Inflammatory macrophage (primary cell): ENCODE results near the gene GNL3.

Source experiments
- DNase-seq, 2 donors: peaks; one replicate each; pipeline ENCODE4 v3.0.0-alpha.2; 2020 to 2022

Gene GNL3

DNA sequence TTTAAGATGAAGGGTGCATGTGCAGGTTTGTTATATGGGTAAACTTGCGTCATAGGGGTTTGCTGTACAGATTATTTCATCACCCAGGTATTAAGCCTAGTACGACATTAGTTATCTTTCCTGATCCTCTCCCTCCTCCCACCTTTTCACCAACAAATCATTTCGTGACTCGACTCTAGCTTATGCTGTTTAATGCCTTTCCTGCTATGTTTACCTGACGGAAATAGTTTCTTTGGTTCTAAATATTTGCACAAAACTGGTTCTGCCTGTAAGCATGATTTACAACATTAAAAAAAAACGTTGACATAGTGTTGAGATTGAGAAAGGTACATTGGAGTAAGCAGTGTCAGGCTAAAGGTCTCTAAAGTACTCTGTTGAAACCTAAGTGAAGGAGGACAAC is 2.4 kb downstream of the GNL3 start:
- DNase-seq = no peak

DNA sequence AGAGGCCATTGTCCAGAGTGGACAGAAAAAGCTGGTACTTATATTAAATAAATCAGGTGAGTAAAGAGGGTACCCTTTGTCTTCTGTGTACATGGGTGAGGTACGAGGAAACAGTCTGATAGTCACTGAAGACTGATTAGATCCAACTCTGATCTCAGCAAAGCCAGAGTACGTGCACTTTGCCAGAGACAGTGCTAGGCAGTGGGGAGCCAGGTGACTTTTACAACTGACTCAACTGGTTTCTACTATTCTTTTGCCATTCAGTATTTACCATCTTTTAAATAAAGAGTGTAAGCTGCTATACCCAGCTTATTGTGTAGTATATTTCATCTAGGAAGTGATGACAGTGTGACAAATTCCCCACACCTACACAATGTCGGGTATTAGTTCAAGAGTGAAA is 3.3 kb downstream of the GNL3 start:
- DNase-seq = no peak

DNA sequence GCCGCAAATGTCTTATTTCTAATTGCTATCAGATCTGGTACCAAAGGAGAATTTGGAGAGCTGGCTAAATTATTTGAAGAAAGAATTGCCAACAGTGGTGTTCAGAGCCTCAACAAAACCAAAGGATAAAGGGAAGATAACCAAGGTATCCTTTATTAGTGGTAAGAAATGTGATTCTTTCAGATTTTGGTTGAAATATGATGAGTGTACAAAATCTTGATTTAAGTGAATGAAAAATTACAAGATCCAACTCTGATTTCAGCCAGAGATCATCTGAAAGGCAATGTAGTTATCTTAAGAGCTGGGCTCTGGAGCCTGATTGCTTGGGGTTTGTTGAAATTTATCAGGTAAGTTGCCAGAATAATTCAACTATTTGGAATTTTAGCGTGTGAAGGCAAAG is 4.7 kb downstream of the GNL3 start:
- no peak for DNase-seq

DNA sequence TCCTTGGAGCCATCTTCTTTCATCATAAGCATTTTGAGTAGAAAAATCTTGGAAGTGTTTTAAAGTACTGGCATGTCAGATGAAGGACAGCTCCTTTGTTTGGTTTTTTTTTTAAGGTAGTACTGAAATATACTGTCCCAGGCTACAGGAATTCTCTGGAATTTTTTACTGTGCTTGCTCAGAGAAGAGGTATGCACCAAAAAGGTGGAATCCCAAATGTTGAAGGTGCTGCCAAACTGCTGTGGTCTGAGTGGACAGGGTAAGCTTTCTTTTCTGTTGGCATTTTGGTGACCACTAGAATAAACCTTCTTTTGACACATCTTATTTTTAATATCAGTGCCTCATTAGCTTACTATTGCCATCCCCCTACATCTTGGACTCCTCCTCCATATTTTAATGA is 7.2 kb downstream of the GNL3 start:
- DNase-seq = no peak

DNA sequence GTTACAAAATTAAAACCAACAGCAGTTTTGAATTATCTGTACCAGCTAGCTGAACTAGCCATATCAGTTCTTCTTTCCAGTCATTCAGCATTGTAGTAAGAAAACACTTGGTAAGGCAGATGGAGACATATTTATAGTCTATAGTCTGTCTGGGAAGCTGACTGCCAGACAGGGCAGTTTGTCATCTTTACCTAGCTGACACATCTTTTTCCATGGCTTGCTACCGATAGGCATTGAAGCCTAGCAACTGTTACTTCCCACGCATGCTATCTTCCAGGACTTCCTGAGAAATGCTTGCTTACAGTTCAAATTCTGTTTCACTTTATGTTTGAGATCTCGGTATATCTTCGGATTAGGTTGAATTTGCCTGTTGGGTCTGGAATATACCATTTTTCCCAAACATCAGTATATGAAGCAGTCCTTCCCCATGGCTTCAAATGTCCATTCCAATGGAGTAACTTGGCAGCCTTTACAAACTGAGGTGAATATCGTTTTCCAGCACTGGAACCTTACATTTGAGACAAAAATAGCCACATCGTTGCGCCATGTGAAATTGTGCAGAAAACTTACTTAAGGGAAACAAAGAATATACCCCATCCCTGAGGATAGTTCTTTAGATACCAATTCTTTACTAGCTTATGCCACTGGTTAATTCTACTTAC is 8.8 kb downstream of the GNL3 start:
- DNase-seq = no peak

DNA sequence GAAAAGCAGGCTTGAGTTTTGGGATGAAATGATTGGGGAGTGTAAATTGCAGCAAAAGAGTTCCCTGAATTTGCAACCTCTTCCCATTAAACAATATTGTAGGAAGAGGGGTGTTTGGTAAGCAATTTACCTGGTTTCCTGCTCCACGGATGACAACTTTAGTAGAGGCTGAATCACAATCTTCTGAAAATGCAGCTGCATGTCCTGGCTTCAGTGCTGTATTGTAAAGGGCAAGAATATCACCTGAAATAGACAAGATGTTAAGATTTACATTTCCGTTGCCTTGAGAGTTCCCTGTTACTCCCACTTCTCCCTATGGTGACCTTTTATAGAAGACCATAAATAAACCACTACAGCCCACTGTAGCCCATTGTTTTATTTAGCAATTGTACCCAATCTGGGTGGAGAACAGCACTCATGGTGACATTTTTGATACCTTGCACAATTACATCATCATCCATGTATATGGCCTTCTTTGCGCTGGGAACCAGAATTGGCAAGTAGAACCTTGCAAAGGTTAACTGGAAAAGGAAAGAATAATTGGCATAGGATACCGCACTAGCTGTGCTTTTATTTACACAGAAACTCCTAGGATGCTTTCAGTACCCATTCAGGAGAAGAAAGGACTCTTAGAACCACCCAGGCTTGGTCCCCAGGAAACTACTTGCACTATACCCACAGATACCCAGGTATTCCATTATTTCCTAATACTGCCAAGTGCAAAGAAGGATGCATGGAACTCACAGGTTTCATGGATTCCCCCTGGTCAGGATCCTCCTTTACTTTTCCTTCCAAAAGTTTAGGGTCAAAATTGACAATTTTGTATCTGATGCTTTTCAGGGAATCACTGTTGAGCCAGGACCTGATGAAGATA is 10.2 kb downstream of the GNL3 start:
- no peak for DNase-seq

DNA sequence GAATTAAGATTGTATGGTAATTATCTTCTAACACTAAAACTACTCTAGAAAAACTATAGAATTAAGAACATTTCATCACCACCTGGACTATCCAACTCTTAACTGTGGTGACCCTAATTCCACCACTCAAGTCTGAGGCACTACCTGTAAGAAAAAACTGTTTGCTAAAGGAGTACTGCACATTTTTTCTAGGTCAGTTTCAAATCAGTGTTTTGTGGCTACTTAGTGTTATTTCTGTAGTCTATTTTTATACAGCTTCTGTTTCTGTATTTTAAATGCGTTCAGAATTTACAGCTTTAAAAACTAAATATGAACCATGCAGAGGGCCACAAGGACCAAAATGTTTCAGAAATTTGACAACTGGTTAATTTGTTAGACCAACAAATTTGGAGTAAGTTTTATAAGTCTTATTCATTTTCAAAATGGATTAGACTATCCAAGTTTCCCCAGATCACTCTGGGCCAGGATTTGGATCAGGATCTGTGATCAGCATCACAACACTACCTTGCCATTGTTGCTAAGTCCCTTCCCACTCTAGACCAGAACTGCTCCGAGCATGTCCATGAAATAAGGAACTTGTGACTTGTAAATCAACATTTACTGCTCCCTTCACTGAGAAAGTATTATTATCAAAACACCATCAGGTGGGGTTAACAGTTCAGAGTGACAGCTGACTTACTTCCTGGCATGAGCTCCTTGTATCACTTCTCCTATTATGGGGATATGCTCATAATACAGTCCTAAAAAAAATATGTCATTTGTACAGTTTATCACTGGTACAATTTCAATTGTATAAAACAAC is 11.2 kb downstream of the GNL3 start:
- peak in 1 of 2 donors; percentile 20 for DNase-seq

DNA sequence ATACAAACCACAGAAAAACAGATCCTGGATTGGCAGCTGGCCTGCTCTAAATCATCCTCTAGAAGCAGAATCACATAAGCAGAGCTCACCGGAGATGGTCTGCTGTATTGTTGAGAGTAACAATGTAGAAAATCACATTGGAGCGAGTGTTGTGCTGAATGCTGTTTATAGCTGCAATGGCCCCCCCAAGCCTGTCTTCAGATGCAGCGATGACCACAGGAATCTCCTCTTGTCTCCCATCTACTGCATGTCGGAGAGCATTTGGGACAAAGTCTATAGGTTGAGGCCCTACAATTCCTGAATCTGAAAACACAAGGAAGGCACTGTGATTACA is 11.8 kb downstream of the GNL3 start:
- no peak for DNase-seq

DNA sequence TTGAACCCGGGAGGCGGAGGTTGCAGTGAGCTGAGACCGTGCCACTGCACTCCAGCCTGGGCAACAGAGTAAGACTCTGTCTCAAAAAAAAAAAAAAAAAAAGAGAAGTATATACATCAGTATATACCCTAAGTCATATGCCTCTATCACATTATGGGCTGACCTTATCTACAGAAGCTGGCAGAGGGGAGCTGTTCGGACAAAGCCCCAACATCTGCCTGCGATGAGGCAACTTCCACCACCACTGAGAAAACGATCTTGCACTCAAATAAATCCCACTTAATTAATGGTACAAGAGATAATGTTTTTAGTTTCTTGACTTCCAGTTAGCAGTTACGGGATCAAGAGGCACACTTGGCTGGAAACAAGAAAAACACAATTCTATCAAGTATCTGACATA is 17.5 kb downstream of the GNL3 start:
- no peak for DNase-seq

DNA sequence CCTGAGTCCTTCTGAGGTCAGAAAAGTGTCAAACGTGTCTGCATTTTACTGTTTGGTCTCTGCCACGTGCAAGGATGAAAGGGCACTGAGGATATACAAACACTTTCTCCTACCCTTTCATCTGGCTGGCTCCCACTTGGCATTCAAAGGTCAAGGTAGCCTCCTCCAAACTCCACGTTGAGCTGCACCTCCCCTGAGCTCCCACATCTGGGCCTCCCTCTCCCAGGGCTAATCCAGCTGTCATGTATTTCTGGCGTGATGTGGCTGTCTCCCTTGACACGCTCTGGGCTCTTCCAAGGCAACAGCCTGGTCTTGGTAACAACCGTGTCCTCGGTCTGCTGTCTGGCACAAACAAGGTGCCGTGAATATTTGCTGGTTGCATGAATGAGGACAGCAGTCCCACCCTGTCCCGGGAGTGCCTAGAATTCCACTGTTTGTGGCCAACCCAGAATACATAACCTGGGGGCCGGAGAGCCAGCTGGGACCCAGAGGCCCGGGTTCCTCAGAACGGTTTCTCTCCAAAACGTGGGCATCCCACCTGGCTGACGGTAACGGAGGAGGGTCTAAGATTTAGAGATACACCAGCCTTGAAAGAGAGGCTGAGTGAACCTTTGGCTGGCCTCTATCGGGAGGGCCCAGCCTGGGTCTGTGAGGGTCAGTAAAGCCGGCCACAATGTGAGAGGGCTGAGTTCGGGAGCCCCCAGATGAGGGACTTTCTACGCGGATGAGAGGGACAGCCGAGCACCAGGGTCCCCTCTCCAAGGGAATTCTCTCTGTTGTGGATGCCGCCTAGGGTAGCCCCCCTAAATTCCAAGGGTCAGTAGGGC is 19.0 kb downstream of the GNL3 start:
- no peak for DNase-seq

DNA sequence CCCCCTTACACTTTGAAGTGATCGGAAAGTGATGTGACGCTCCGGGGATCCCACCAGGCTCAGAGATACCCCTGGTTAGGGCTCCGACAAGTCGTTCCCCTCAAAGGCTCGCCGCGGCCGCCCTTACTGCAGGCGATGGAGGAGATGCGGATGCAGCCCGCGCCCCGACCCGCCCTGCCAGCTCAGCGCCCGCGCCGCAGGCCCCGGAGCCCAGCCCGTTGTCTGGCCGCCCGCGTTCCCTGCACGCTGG is 19.5 kb downstream of the GNL3 start:
- no peak for DNase-seq

DNA sequence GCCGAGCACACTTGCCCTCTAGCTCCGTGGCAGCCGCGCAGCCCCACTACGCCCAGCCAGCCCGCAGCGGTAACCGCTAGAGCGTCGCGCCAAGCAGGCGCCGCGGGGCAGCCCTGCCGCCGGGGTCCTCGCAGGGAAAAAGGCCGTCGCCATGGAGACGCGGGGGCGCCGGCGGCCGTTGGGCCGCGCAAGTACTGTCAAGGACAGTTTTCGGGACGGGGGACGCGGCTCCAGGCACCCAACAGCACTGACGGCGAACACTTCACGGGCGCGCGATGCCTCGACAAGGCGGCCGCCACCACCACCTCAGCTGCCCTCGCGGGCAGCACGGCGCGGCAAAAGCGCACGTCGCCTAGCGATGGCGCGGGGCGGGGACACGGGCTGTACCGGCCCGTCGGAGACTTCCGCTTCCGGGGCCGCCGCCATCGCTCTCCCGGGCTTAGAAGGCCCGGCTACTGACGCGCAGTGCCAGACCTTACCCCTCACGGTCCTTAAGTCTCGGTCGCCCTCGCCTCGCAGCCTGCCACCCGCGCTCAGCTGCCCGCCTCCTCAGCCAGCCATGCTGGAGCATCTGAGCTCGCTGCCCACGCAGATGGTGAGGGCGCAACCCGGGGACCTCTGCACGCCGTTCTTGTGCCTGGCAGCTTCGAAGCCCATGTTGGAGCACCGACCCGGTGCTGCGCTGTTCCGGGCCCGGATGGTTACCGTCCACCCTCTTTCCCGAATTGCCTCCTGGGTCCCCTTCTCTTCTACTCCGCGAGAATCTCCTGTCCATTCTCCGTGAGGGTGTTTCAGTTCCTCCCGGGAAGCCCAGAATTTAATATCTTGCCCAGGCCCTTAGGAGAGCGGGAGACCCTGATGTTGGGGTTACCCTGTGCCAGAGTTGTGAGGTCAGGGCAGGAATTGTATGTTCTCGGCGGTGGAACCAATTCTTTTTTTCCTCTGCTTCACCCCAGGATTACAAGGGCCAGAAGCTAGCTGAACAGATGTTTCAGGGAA is 20.2 kb downstream of the GNL3 start, which contains the start of the genes GLT8D1 and SPCS1:
Gene GLT8D1, minus strand, starts transcription at position 104 of the 999 bp plus-strand sequence. CDS start 5,331 bp downstream, outside the sequence.
Gene SPCS1, plus strand, starts transcription at position 419 of the 999 bp plus-strand sequence. Its CDS starts 141 bp downstream, at position 560.
- peak; percentile 81 to 90 for DNase-seq

DNA sequence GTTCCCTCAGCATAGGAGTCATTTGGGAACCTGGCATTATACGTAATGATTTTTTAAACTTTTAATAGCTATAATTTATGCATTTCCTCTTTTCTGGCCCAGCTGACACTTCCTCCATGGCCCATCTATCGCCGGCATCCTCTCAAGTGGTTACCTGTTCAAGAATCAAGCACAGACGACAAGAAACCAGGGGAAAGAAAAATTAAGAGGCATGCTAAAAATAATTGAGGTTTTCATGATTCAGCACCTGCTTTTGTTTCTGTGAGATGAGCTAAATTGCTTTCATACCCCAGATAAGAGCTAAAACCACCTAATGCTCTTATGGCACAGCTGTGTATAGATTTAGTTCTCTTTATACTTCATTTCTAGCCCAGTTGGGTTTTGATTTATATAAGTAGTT is 21.8 kb downstream of the GNL3 start:
- DNase-seq = no peak

DNA sequence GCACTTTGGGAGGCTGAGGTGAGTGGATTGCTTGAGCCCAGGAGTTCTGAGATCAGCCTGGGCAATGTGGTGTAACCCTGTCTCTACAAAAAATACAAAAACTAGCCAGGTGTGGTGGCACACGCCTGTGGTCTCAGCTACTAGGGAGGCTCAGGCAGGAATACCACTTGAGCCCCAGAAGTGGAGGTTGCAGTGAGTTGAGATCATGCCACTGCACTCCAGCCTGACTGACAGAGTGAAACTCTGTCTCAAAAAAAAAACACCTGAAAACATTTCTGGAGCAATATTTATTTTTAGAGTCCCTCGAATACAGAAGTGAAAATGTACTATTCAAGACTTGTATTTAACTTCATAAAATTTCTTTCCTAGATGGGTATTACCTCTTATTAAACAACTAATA is 24.7 kb downstream of the GNL3 start:
- no peak for DNase-seq

DNA sequence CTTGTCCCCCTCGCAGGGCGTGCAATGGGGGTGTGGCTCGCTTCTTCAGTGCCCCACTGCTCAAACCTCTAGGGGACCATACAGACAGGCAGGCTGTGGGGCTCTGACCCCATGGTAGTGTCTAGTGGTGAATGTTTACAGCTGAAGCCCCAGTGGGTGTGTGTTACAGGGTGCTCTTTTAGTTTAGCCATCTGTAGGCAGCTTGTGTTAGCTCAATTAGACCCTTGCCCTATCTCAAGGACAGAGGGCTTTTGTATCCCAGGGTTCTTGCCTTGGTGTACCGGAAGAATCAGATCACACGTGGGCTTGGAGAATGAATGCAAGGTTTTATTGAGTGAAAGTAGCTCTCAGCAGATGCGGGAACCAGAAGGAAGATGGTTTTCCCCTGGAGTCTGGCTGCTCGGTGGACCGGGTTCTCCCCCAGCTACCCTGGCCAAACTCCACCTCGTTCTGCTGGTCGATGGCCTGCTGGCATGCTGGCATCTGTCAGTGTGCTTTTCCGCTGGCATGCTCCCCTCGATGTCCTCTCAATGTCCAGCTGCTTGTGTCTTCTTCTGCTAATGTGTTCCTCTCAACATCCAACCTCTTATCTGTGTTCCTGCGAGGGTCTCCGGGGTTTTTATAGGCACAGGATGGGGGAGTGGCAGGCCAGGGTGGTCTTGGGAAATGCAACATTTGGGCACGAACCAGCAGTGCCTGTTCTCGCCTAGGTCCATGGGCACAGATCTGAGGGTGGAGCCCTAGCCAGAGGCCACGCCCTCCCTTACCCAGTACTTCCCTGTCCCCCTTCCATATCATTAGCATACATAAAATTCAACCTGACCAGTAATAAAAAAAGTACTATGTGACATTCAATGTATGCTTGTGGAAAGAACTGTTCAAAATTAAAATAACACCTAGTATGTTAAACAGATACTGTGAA is 26.7 kb downstream of the GNL3 start:
- no peak for DNase-seq

DNA sequence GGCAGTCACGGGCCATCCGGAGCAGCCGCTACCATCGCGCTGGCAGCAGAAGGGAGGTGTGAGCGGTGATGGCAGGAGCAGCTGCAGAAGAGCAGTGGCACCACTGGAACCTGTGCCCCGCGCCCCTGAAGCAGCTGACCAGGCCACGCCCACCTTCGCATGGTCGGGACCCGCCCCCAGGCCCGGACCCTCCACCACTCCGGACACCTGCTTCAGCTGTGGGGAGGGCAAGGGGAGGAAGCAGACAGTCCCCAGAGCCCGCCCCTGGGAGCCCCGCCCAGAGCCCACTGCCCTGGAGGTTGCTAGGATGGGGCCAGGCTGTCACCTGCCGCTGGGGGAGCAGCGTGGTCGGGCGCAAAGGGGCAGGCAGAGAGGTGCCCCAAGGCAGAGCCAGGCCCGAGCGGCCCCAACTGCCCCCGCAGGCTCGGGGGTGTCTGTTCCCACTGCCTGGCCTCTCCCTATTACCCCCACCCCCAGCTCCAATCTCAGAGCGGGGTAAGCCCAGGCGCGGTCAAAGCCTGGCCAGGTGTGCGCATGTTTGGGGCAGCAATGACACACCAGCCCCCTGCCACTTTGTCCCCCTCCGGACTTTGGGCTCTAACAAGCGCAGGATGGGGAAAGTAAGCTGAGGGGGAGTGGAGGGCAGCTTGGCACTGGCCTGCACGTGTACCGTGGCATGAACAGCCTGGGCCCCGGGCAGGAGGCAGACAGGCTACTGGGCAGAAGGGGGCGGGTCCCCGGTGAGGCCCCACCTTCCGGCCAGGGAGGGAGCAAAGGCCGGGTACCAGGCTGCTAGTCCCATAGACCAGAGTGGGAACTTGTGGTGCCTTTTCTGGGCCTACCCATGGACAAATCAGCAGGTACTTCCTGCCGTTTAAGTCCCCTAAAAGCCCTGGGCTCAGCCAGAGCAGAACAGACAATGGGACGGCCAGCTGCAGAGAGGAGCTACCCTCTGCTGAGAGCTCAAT is 28.8 kb downstream of the GNL3 start:
- no peak for DNase-seq

DNA sequence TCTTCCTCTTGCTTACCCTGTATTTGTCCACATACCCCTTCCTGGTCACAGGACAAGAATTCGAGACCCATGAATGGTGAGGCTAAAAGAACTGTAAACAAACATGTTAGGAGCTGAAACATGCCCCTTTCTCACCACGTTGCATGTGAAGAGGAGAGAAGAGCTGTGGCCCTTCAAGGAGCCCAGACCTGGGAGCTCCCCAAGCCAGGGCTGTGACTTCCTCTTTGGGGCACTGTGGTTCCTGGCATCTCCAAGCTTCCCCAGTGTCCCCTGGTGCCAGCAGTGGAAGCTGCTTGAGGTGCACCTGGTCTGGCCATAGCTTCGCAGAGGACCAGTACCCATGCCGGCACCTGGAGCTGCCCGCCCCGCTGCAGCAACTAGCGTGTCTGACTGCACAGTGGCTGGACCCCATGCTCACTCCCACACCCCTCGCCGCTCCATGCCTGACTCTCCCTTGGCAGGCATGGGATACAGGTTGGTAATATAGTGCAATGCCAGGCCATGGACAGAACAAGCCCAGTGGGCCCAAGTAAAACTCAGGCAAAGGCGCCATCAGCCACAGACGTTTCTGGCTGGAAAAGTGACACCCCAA is 30.0 kb downstream of the GNL3 start:
- DNase-seq = peak; percentile 20 to 35

DNA sequence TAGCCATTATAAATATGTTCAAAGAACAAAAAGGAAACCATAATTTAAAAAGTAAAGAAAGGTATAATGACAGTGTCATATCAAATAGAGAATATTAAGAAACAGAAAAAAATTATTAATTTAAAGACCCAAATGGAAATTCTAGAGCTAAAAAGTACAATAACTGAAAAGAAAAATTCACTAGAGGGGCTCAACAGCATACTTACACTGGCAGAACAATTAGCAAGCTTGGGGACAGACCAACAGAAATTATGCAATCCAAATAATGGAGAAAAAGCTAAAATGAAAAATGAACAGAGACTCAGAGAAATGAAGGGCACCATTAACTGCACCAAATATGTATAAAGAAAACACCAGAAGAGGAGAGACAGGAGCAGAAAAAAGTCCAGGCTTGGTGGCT is 33.8 kb downstream of the GNL3 start:
- no peak for DNase-seq
